ENCODE data around the gene ATP8B3. TPM values are rescaled to one million over a fixed set of nuclear protein-coding genes. Genes with fewer than 3 reads are reported as not detected.

The ATP8B3 gene
- total and polyA plus RNA-seq, 9 of the 15 experiments (the other 6 are each of a cell fraction or from before 2014, with no cell fraction given) = 1.2 to 12.3 (median 3.8) TPM

GRCh38 chr19:1774989-1775772, 36.9 kb downstream of the ATP8B3 start (continued):
- TF ChIP-seq CTCFL (IDR thresholded peaks at IDR 0.05; ENCODE audit: borderline replicate concordance, insufficient read depth, low read depth, low read length, poor library complexity, severe bottlenecking) = peak; percentile 82
- TF ChIP-seq ZNF263 (CRISPR knock-in tag; IDR thresholded peaks at IDR 0.05; ENCODE audit: borderline replicate concordance) = 0 out of 2 replicates have a peak, but pooled peaks have one; percentile 11
- peak; percentile 89 for TF ChIP-seq CHD4 (IDR thresholded peaks at IDR 0.05; ENCODE audit: insufficient read depth, insufficient replicate concordance, low read depth, low read length, poor library complexity, severe bottlenecking)
- TF ChIP-seq ZNF41 (CRISPR knock-in tag; conservative IDR thresholded peaks at IDR 0.05) = no peak
- no peak for TF ChIP-seq NR0B1 (IDR thresholded peaks at IDR 0.05; ENCODE audit: partially characterized antibody)
- TF ChIP-seq SREBF1 (IDR thresholded peaks at IDR 0.05; ENCODE audit: borderline replicate concordance, low read depth, low read length) = no peak
- TF ChIP-seq TEAD2 (tag; IDR thresholded peaks at IDR 0.05) = no peak
- peak; percentile 45; the same call in 1 of the 2 replicates for TF ChIP-seq E2F4 (CRISPR knock-in tag; IDR thresholded peaks at IDR 0.05; ENCODE audit: low read depth)
- TF ChIP-seq MAX (CRISPR knock-in tag; IDR thresholded peaks at IDR 0.05) = peak; percentile 68
- no peak for TF ChIP-seq THRA (IDR thresholded peaks at IDR 0.05)
- TF ChIP-seq, protein P1, sequence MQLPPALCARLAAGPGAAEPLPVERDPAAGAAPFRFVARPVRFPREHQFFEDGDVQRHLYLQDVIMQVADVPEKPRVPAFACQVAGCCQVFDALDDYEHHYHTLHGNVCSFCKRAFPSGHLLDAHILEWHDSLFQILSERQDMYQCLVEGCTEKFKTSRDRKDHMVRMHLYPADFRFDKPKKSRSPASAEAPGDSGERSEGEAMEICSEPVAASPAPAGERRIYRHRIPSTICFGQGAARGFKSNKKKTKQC (CRISPR knock-in tag; IDR thresholded peaks at IDR 0.05) = no peak
- TF ChIP-seq PHF20 (IDR thresholded peaks at IDR 0.05; ENCODE audit: partially characterized antibody) = peak; percentile 42
- peak; percentile 63; the same call in 1 of the 2 replicates for TF ChIP-seq TFAP4 (CRISPR knock-in tag; IDR thresholded peaks at IDR 0.05; ENCODE audit: borderline replicate concordance)
- no peak for TF ChIP-seq SMAD1 (IDR thresholded peaks at IDR 0.05; ENCODE audit: low read depth, low read length, partially characterized antibody)
